BJ (cell line): Measurements from ENCODE around the gene PLK1. TPM values are rescaled to one million over a fixed set of nuclear protein-coding genes. Genes with fewer than 3 reads are reported as not detected.

ENCODE experiments used
- CTCF ChIA-PET: fragments of 350-600 bp; formaldehyde crosslinking; extraction: SDS; loops from one replicate; lab custom pipeline; 2021; ENCODE audit warnings: antibody characterized with exemption, inconsistent platforms; lab: Yijun Ruan, JAX
- POLR2A ChIA-PET: fragments of 300-600 bp; sonication (Branson Sonifier 250); formaldehyde crosslinking; extraction: SDS; loops from one replicate; lab custom pipeline; 2021; ENCODE audit warnings: antibody characterized with exemption; lab: Charles Lee
- DNase-seq: peaks from one replicate; pipeline ENCODE4 v3.0.0-alpha.2; 2011; ENCODE audit warnings: low read depth
- H3K27me3 ChIP-seq: 2 replicates; pipeline ENCODE4 v1.6.0; 2011; ENCODE audit warnings: low read length; ENCODE audit not compliant: control insufficient read depth, insufficient read depth
- H3K36me3 ChIP-seq: 2 replicates; pipeline ENCODE4 v1.5.1; 2011; ENCODE audit warnings: low read length; ENCODE audit not compliant: control insufficient read depth, insufficient read depth
- H3K4me3 ChIP-seq: 2 replicates; pipeline ENCODE4 v1.5.1; 2011; ENCODE audit warnings: low read depth, mild to moderate bottlenecking, control low read depth, low read length
- polyA plus RNA-seq: library from polyadenylated mRNA; depleted of rRNA; stranded (reverse); fragments of >200 nt; gene quantifications from 2 replicates; pipeline ENCODE4 v1.2.3, GENCODE V29; 2011
- TF ChIP-seq, protein P1 (sequence below): IDR thresholded peaks from 2 replicates; pipeline ENCODE4 v1.5.1; 2011; ENCODE audit warnings: low read depth, mild to moderate bottlenecking, control low read depth, inconsistent platforms, low read length, moderate library complexity; ENCODE audit not compliant: insufficient read depth

The PLK1 gene
- polyA plus RNA-seq, 1 experiment: 54.0 TPM

DNA sequence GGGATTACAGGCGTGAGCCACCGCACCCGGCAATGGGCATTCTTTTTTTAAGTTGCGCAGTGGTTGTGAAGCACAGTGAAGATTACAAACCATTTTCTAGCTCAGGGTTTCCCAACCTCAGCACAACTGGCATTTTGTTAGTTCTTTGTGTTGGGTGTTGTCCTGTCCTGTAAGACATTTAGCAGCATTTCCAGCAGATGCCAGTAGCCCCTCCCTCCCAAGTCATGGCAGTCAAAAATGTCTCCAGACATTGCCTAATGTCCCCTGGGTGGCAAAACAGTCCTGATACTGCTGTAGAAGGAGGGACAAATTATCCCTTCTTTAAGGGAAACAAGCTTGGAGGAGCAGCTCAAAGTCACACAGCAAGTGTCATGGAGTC, 15.6 kb downstream of the PLK1 start:
- no peak for DNase-seq
- TF ChIP-seq, protein P1, sequence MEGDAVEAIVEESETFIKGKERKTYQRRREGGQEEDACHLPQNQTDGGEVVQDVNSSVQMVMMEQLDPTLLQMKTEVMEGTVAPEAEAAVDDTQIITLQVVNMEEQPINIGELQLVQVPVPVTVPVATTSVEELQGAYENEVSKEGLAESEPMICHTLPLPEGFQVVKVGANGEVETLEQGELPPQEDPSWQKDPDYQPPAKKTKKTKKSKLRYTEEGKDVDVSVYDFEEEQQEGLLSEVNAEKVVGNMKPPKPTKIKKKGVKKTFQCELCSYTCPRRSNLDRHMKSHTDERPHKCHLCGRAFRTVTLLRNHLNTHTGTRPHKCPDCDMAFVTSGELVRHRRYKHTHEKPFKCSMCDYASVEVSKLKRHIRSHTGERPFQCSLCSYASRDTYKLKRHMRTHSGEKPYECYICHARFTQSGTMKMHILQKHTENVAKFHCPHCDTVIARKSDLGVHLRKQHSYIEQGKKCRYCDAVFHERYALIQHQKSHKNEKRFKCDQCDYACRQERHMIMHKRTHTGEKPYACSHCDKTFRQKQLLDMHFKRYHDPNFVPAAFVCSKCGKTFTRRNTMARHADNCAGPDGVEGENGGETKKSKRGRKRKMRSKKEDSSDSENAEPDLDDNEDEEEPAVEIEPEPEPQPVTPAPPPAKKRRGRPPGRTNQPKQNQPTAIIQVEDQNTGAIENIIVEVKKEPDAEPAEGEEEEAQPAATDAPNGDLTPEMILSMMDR: no peak

DNA sequence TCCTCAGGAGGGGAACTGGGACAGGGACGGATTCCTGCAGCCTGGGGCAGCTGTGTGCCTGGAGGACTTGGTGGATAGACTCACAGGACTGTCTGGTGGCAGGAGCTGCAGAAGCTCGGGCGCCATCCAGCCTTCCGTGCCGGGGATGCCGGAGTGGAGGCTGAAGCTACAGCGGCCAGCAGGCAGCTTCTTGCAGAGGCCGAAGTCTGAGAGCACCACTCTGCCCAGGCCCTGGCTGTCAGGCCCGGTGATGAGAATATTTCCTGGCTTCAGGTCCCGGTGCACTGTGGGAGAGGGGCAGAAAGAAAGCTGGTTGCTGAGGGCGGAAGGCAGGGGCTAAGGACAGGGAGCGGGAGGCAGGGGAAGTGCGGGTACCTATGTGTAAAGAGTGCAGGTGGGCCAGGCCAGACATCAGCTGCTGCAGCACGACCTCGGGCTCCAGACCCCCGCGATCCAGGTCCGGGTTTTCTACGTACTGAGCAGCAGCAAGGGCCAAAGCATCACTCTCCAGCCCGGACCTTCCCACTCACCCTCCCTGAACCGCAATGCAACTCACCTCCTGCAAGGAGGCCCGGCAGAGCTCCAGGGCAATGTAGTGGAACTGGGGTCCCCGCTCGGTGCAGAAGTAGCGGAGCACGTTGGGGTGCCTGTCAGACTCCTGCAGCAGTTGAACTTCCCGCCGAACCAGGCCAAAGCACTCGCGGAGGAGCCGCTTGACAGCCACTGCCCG, 16.1 kb downstream of the PLK1 start:
- ChIA-PET POLR2A (no interaction called here), CTCF (interaction anchor here (0.5 to 1.7 kb wide), 5 partner anchors 8 to 33 kb away, joined by 3 to 7 read pairs (median 4); partner anchors contain the start of gene PLK1)
- TF ChIP-seq, protein P1: no peak
- DNase-seq: no peak
- Histone ChIP-seq H3K36me3 (peaks cover 9% of the 10 kb centered on the region), H3K4me3 (no peak overlapping the region), H3K27me3 (no peaks in the 10 kb centered on the region)

More for the DNA sequence above, 15.6 kb downstream of the PLK1 start:
- ChIA-PET POLR2A (no interaction called here), CTCF (interaction anchor here (0.5 to 1.7 kb wide), 5 partner anchors 8 to 33 kb away, joined by 3 to 7 read pairs (median 4); partner anchors contain the start of gene PLK1)
- Histone ChIP-seq H3K4me3 (no peak overlapping the region), H3K27me3 (no peaks in the 10 kb centered on the region), H3K36me3 (peaks cover 15% of the 10 kb centered on the region)

DNA sequence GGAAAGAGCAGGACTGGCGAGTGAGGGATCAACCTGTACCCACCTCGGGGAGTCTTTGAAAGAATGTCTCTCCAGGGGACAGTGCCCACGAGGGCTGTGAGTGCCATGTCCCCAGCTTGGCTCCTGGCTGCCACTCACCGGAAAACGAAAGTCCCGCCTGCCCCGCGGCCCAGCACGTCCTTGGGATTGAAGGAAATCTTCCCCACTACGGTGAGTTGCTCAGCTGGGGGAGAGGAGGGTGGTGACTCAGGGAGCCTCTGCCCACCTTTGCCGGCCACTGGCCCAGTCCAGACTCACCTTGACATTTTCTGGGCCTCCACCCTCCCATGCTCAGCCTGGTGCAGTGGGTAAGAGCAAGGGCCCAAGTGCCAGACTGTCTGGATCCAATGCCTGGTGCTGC, 17.1 kb downstream of the PLK1 start:
- no peaks in the 10 kb centered on the region for H3K27me3 ChIP-seq
- DNase-seq: no peak
- peaks cover 6% of the 10 kb centered on the region for H3K36me3 ChIP-seq
- H3K4me3 ChIP-seq: no peak overlapping the region
- TF ChIP-seq, protein P1: no peak
- ChIA-PET CTCF (interaction anchor here (1.5 kb wide), 1 partner anchor 18 kb away, joined by 4 read pairs; the partner anchor contains the start of gene PLK1), POLR2A (no interaction called here)

DNA sequence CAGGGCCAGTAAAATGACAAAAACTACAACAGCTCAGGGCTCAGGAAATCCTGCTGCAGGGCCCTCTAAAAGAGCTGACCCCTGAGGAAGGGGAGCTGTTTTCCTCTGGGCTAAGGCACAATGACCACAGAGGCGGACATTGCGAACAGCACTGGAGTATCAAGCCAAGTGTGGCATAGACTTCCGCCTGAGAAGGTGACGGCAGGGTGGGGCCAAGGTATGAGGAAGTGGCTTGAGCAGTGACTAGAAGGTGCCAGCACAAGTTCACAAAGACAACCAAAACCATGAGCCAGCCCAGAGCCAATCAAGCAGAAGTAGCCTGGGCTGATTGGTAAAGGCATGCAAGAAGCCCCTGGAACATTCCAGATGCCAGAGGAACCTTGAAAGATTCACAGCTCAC, 20.4 kb downstream of the PLK1 start:
- DNase-seq: no peak
- TF ChIP-seq, protein P1: no peak
- H3K27me3 ChIP-seq: no peaks in the 10 kb centered on the region
- H3K4me3 ChIP-seq: no peak overlapping the region
- ChIA-PET POLR2A (no interaction called here), CTCF (no interaction called here)
- H3K36me3 ChIP-seq: no peaks in the 10 kb centered on the region

DNA sequence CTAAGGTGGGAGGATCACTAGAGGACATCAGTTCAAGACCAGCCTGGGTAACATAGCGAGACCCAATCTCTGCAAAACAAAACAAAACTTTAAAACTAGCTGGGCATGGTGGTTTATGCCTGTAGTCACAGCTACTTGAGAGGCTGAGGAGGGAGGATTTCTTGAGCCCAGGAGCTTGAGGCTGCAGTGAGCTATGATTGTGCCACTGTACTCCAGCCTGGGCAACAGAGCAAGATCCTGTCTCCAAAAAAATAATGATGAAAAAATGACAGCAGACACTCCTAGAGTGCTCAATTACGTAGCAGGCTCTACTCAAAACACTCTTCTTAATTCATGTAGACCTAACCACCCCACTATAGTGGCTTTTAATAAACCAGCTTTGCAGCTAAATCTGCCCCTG, 21.4 kb downstream of the PLK1 start:
- CTCF ChIA-PET: interaction anchor here (1.2 to 1.4 kb wide), 2 partner anchors 10 to 28 kb away, joined by 3 to 4 read pairs; no protein-coding TSS in a partner anchor
- Histone ChIP-seq H3K4me3 (no peak overlapping the region), H3K27me3 (no peaks in the 10 kb centered on the region), H3K36me3 (no peaks in the 10 kb centered on the region)
- TF ChIP-seq, protein P1: no peak
- no peak for DNase-seq
- POLR2A ChIA-PET: no interaction called here
